K562 (cell line): ENCODE results near the gene VWA7. TPM values are rescaled to one million over a fixed set of nuclear protein-coding genes. Genes with fewer than 3 reads are reported as not detected.

Experiments
- ATAC-seq: fragments of 200-7000 bp; cut with Tn5 transposase; 3 replicates; pipeline ENCODE4 v1.9.1; 2020; ENCODE audit warnings: moderate library complexity
- BruUV-seq: library from RNA; stranded (reverse); fragments of 400-500 nt; replicated peaks from 2 replicates; lab custom pipeline; 2021; lab: Mats Ljungman, UMichigan
- CTCF ChIA-PET: fragments of 300-600 bp; formaldehyde crosslinking; extraction: SDS; loops from one replicate; lab custom pipeline; 2021; ENCODE audit warnings: low intra/inter-chr PET ratio; lab: Yijun Ruan, JAX
- POLR2A ChIA-PET: fragments of 300-600, 350-650 bp; sonication (Branson Sonifier 250); formaldehyde crosslinking; extraction: SDS; loops from one replicate; lab custom pipeline; 2021; ENCODE audit warnings: antibody characterized with exemption, inconsistent platforms; lab: Yijun Ruan, JAX
- DNase-seq, 4 experiments: peaks; one replicate each; pipeline versions ENCODE4 v3.0.0 to v3.0.0-alpha.2; 2011 to 2018; ENCODE audit warnings: low spot score in 3 of 4, mixed read lengths in 3 of 4; ENCODE audit errors: extremely low read depth in 1 of 4
- FAIRE-seq: peaks from 2 replicates; lab custom pipeline; 2011; peaks lifted over from hg19 to GRCh38; lab: Jason Lieb, UNC
- H2AFZ ChIP-seq: 2 replicates; pipeline ENCODE4 v1.6.0; 2011; ENCODE audit warnings: low read depth, low read length, control low read depth, inconsistent platforms
- H3K27ac ChIP-seq: fragments of 200-600 bp; 3 replicates; pipeline ENCODE4 v1.8.0; 2011; ENCODE audit warnings: low read depth, mild to moderate bottlenecking, control low read depth, inconsistent platforms, low read length, moderate library complexity, mixed read lengths; ENCODE audit errors: extremely low read depth
- H3K27me3 ChIP-seq, 2 experiments: fragments of 300-600 bp in 1 of 2; 2 replicates in 1 of 2; 3 replicates in 1 of 2; pipeline versions ENCODE4 v1.6.0 to v1.8.0; 2011; ENCODE audit warnings: inconsistent platforms in 2 of 2, low read length in 2 of 2, mild to moderate bottlenecking in 1 of 2, mixed read lengths in 1 of 2, moderate library complexity in 1 of 2; ENCODE audit not compliant: control insufficient read depth in 2 of 2, insufficient read depth in 2 of 2
- H3K36me3 ChIP-seq: fragments of 300-600 bp; 3 replicates; pipeline ENCODE4 v1.8.0; 2011; ENCODE audit warnings: mild to moderate bottlenecking, low read length, inconsistent platforms; ENCODE audit not compliant: control insufficient read depth, insufficient read depth
- H3K4me1 ChIP-seq, 2 experiments: fragments of 200-600 bp in 1 of 2; replicated peaks in 1 of 2; 2 replicates in 1 of 2; 3 replicates in 1 of 2; pipeline versions ENCODE4 v1.5.1 to v1.8.0; 2011; ENCODE audit warnings: inconsistent platforms in 2 of 2, low read length in 2 of 2, mild to moderate bottlenecking in 1 of 2, mixed read lengths in 1 of 2, moderate library complexity in 1 of 2; ENCODE audit not compliant: control insufficient read depth in 2 of 2, insufficient read depth in 2 of 2
- H3K4me2 ChIP-seq: 2 replicates; pipeline ENCODE4 v1.6.1; 2011; ENCODE audit warnings: low read length, control low read depth, inconsistent platforms, mixed read lengths; ENCODE audit not compliant: insufficient read depth
- H3K4me3 ChIP-seq: fragments of 200-600 bp; sonication (generic), shearing (Covaris generic); 2 replicates; pipeline ENCODE4 v1.5.1; 2016; ENCODE audit warnings: control low read depth, inconsistent platforms
- H3K79me2 ChIP-seq: fragments of 200-600 bp; 3 replicates; pipeline ENCODE4 v1.8.0; 2011; ENCODE audit warnings: low read length, inconsistent platforms; ENCODE audit not compliant: control insufficient read depth, insufficient read depth
- H3K9ac ChIP-seq, 2 experiments: 2 replicates each; pipeline versions ENCODE4 v1.6.0 to v1.6.1; 2011; ENCODE audit warnings: low read depth in 2 of 2, low read length in 2 of 2, control low read depth in 1 of 2, inconsistent platforms in 1 of 2, mild to moderate bottlenecking in 1 of 2, mixed read lengths in 1 of 2; ENCODE audit not compliant: insufficient read depth in 1 of 2
- H3K9me1 ChIP-seq: one replicate; pipeline ENCODE4 v1.6.0; 2011; ENCODE audit warnings: inconsistent platforms, mild to moderate bottlenecking, low read length, moderate library complexity; ENCODE audit not compliant: control insufficient read depth, insufficient read depth
- H3K9me3 ChIP-seq: replicated peaks from 2 replicates; pipeline ENCODE4 v1.5.1; 2011; ENCODE audit warnings: low read depth, low read length, inconsistent platforms; ENCODE audit not compliant: control insufficient read depth, insufficient read depth
- H4K20me1 ChIP-seq: replicated peaks from 2 replicates; pipeline ENCODE4 v1.6.1; 2011; ENCODE audit warnings: low read length, inconsistent platforms, mixed read lengths; ENCODE audit not compliant: control insufficient read depth, insufficient read depth
- BDP1 ChIP-seq: IDR thresholded peaks from 3 replicates; pipeline ENCODE4 v1.6.1; 2011; ENCODE audit not compliant: insufficient read length, insufficient read depth
- ELF1 ChIP-seq: fragments of 200-800 bp; sonication (Bioruptor generic); IDR thresholded peaks from 2 replicates; pipeline ENCODE4 v1.6.1; 2016; ENCODE audit warnings: missing genetic modification characterization, missing compliant biosample characterization
- HMG20B ChIP-seq: fragments of 250-450 bp; sonication (Bioruptor Pico); IDR thresholded peaks from 2 replicates; pipeline ENCODE4 v1.5.0; 2021; ENCODE audit warnings: mild to moderate bottlenecking
- IRF1 ChIP-seq: sonication (generic); formaldehyde crosslinking; IDR thresholded peaks from 2 replicates; pipeline ENCODE4 v1.8.0; 2022; ENCODE audit warnings: missing genetic modification reagents, mild to moderate bottlenecking, borderline replicate concordance
- JUN ChIP-seq, 2 experiments: sonication (generic) in 1 of 2; formaldehyde crosslinking in 1 of 2; IDR thresholded peaks; 2 replicates each; pipeline versions ENCODE4 v1.6.1 to v1.8.0; 2012 to 2022; ENCODE audit warnings: borderline replicate concordance in 2 of 2, mild to moderate bottlenecking in 2 of 2, improper control_type of control experiment in 1 of 2, low read depth in 1 of 2, low read length in 1 of 2, missing genetic modification reagents in 1 of 2
- RFX1 ChIP-seq: fragments of 450-650 bp; IDR thresholded peaks from 2 replicates; pipeline ENCODE4 v1.6.1; 2016; ENCODE audit warnings: mild to moderate bottlenecking, moderate library complexity
- TCF15 ChIP-seq: fragments of 250-450 bp; sonication (Bioruptor Pico); IDR thresholded peaks from 2 replicates; pipeline ENCODE4 v1.8.0; 2022; ENCODE audit warnings: moderate library complexity, mild to moderate bottlenecking, inconsistent platforms
- THRAP3 ChIP-seq: fragments of 450-650 bp; IDR thresholded peaks from 2 replicates; pipeline ENCODE4 v1.6.1; 2016; ENCODE audit warnings: mild to moderate bottlenecking, inconsistent platforms, borderline replicate concordance
- TOE1 ChIP-seq, 2 experiments: fragments of 450-650 bp in 1 of 2; sonication (generic) in 1 of 2; formaldehyde crosslinking in 1 of 2; IDR thresholded peaks; 2 replicates each; pipeline versions ENCODE4 v1.7.1 to v1.8.0; 2016 to 2022; ENCODE audit warnings: borderline replicate concordance in 2 of 2, mild to moderate bottlenecking in 2 of 2, antibody characterized with exemption in 1 of 2, inconsistent platforms in 1 of 2, low read depth in 1 of 2, missing genetic modification reagents in 1 of 2, moderate library complexity in 1 of 2
- ZBTB1 ChIP-seq: sonication (generic); formaldehyde crosslinking; IDR thresholded peaks from 2 replicates; pipeline ENCODE4 v1.8.1; 2023; ENCODE audit warnings: missing genetic modification reagents, low read depth, mild to moderate bottlenecking, borderline replicate concordance
- ZNF592 ChIP-seq: fragments of 450-650 bp; IDR thresholded peaks from 2 replicates; pipeline ENCODE4 v1.6.1; 2017; ENCODE audit warnings: antibody characterized with exemption, mild to moderate bottlenecking
- WGBS: fragments of 100-300 bp; shearing (Covaris generic); methylation state at CpG from one replicate; pipeline ENCODE4 v1.1.6; 2016; ENCODE audit warnings: low coverage, mixed read lengths; ENCODE audit not compliant: insufficient coverage; ENCODE audit errors: missing lambda C conversion rate; 5-methylcytosine and 5-hydroxymethylcytosine counted together
- in situ Hi-C: fragments of 300-500 bp; cut with MboI; formaldehyde crosslinking; loops from 4 replicates; pipeline ENCODE4 v1.15.0; 2018; ENCODE audit warnings: inconsistent platforms, mixed read lengths
- intact Hi-C: fragments of 100-400 bp; cut with micrococcal nuclease; formaldehyde crosslinking; loops from 2 replicates; pipeline ENCODE4 v1.14.2; 2022
- polyA plus RNA-seq, 8 experiments: library from polyadenylated mRNA; depleted of rRNA in 4 of 8; stranded (reverse) in 5 of 8; unstranded in 3 of 8; fragments of >200 nt; fragmentation: Nextera tagmentation in 2 of 8; fragmentation: Illumina TruSeq in 1 of 8; extraction: Ambion mirVana in 2 of 8; extraction: Trizol in 1 of 8; gene quantifications; 2 replicates each; pipeline versions ENCODE4 v1.2.1 to v1.2.3, GENCODE V29; 2011 to 2014; ENCODE audit warnings: inconsistent platforms in 1 of 8, missing spikeins in 1 of 8
- total RNA-seq, 7 experiments: library from RNA; depleted of rRNA in 6 of 7; stranded (reverse); fragments of >200 nt in 6 of 7; fragmentation: Illumina TruSeq in 2 of 7; extraction: Trizol in 2 of 7; gene quantifications; 2 replicates each; pipeline versions ENCODE4 v1.2.1 to v1.2.3, GENCODE V29; 2011 to 2021; ENCODE audit warnings: low replicate concordance in 1 of 7

The VWA7 gene
- total and polyA plus RNA-seq, 9 of the 15 experiments (the other 6 are each of a cell fraction or from before 2014, with no cell fraction given), result 0.18 to 2.9 (median 0.95) TPM

GRCh38 chr6:31737991-31738979 lies 38.8 kb downstream of the VWA7 start:
- Histone ChIP-seq H2AFZ (peak overlapping the region; percentile 73), H4K20me1 (peaks cover 24% of the 10 kb centered on the region), H3K9me3 (no peaks in the 10 kb centered on the region), H3K4me2 (peak overlapping the region; percentile 85), H3K79me2 (peaks cover 85% of the 10 kb centered on the region), H3K27me3 (no peaks in the 10 kb centered on the region), H3K4me3 (peak overlapping the region; percentile 28), H3K9me1 (no peaks in the 10 kb centered on the region), H3K27ac (peak overlapping the region; percentile 95), H3K36me3 (peaks cover 50% of the 10 kb centered on the region), H3K4me1 (peaks cover 53 to 64% of the 10 kb centered on the region in 2 experiments), H3K9ac (peak overlapping the region; percentile 86 to 99; a peak in 3 of 4 replicates)
- CTCF ChIA-PET, result no interaction called here
- POLR2A ChIA-PET, result interaction anchor here (0.6 to 13.1 kb wide), 37 partner anchors 12 to 1234 kb away, joined by 3 to 236 read pairs (median 5); partner anchors contain the start of genes ABHD16A, BAG6, C6orf47 and CSNK2B
- in situ Hi-C loops (no loop called here), intact Hi-C loops (loop anchor here (1.0 to 10.0 kb wide), 5 partner anchors 58 to 391 kb away; partner anchors contain the start of genes ATF6B, DXO and HSPA1B)
- FAIRE-seq, result peak; percentile 99
- WGBS, result 4% methylated on average over 6 of the region's 6 CpGs
- BruUV-seq, result TSS peak; percentile 33
- peak; percentile 72 to 98 (median 83) for DNase-seq
- ATAC-seq, result peak; percentile 42
- TF ChIP-seq TCF15 (CRISPR knock-in tag), result peak; percentile 76; the same call in 1 of the 2 replicates
- no peak for TF ChIP-seq RFX1
- peak; percentile 92 for TF ChIP-seq JUN (IDR thresholded peaks at IDR 0.05; ENCODE audit: borderline replicate concordance, low read depth, low read length)
- TF ChIP-seq JUN (CRISPR knock-in tag; IDR thresholded peaks at IDR 0.05; ENCODE audit: borderline replicate concordance), result peak; percentile 4; the same call in 1 of the 2 replicates
- TF ChIP-seq ZNF592, result no peak
- TF ChIP-seq TOE1 (IDR thresholded peaks at IDR 0.05; ENCODE audit: borderline replicate concordance), result no peak
- no peak for TF ChIP-seq TOE1 (CRISPR knock-in tag; IDR thresholded peaks at IDR 0.05; ENCODE audit: borderline replicate concordance, low read depth)
- TF ChIP-seq BDP1, result no peak
- no peak for TF ChIP-seq THRAP3
- TF ChIP-seq IRF1 (CRISPR knock-in tag), result no peak
- TF ChIP-seq HMG20B (CRISPR knock-in tag), result no peak
- TF ChIP-seq ELF1, result no peak
- no peak for TF ChIP-seq ZBTB1 (CRISPR knock-in tag)
